IPS DF 6.9 (cell line): Measurements from ENCODE around the gene CPNE1.
A peak's percentile ranks its signal among the peaks of the same experiment; 100 is the strongest.
"Not testable (repeated sequence)": the region's sequence is repeated elsewhere in the genome, so short reads cannot be mapped to it uniquely, and the experiment has no call there.

Source experiments
- DNase-seq: peaks from one replicate; pipeline ENCODE4 v3.0.0-alpha.2; 2013; ENCODE audit warnings: low read depth, low spot score
- H3K27ac ChIP-seq: one replicate; pipeline ENCODE4 v1.5.1; 2013; ENCODE audit warnings: low read length, control low read depth
- H3K27me3 ChIP-seq: 2 replicates; pipeline ENCODE4 v1.6.1; 2013; ENCODE audit warnings: mild to moderate bottlenecking, low read length; ENCODE audit not compliant: control insufficient read depth, insufficient read depth
- H3K36me3 ChIP-seq: 2 replicates; pipeline ENCODE4 v1.6.1; 2013; ENCODE audit warnings: low read length; ENCODE audit not compliant: control insufficient read depth, insufficient read depth
- H3K4me1 ChIP-seq: 2 replicates; pipeline ENCODE4 v1.6.1; 2013; ENCODE audit warnings: low read length; ENCODE audit not compliant: control insufficient read depth, insufficient read depth
- H3K4me3 ChIP-seq: 2 replicates; pipeline ENCODE4 v1.5.1; 2013; ENCODE audit warnings: mild to moderate bottlenecking, low read length
- H3K9me3 ChIP-seq: 2 replicates; pipeline ENCODE4 v1.6.1; 2013; ENCODE audit warnings: low read length, inconsistent platforms; ENCODE audit not compliant: control insufficient read depth, insufficient read depth
- WGBS: extraction: QIAGEN DNeasy Blood & Tissue Kit; methylation state at CpG from one replicate; pipeline ENCODE4 v1.1.7; 2013; ENCODE audit warnings: mixed read lengths, missing lambda C conversion rate; ENCODE audit not compliant: insufficient read length, insufficient coverage; 5-methylcytosine and 5-hydroxymethylcytosine counted together

CPNE1 gene

DNA sequence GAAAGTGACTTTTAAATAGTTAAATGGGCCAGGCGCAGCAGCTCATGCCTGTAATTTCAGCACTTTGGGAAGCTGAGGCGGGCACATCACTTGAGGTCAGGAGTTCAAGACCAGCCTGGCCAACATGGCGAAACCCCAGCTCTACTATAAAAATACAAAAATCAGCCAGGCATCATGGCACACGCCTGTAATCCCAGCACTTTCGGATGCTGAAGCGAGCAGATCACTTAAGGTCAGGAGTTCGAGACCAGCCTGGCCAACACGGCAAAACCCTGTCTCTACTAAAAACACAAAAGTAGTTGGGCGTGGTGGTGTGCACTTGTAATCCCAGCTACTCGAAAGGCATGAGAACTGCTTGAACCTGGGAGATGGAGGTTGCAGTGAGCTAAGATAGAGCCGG is 41.2 kb upstream of the CPNE1 start:
- H3K27me3 ChIP-seq, H3K9me3 ChIP-seq, H3K4me1 ChIP-seq, H3K4me3 ChIP-seq, H3K27ac ChIP-seq, DNase-seq, H3K36me3 ChIP-seq: not testable (repeated sequence)
- no CpG with 5 or more reads among the region's 11 CpGs for WGBS

DNA sequence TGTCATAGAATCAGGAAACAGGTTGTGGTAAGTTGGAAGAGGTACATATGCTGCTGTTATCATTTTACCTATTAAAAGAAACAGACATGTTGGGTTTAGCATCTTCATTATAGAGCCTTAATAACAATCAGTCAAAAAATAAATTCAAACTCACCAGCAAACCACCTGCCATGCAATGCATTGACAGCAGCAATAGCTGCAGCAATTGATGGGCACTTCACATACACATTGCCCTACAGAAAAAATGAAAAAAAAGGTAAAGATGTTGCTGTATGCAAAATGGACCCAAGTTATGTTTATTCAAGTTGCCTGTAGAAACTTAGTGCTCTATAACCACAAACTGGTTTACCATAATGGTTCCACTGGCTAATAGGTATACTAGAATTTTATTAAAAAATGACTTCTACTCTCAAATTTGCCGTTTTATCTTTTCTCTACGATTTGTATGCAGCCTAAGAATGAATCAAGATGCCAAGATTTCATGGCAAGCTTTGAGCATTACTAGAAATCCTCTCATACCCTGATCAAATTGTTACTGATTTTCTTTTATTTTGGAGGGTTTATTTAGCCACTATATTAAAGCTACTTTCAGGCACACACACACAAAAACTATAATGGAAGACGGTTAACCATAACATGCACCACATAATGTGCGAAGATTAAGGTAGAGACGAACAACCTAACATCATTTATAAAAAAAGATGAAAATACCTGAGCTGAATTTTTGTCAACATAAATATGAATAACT is 40.0 kb upstream of the CPNE1 start:
- DNase-seq: no peak
- no CpG with 5 or more reads among the region's 5 CpGs for WGBS
- H3K9me3 ChIP-seq: no peaks in the 10 kb centered on the region
- no peak overlapping the region for H3K27ac ChIP-seq
- peaks cover 9% of the 10 kb centered on the region; the same call in 1 of the 2 replicates for H3K36me3 ChIP-seq
- H3K4me1 ChIP-seq: no peaks in the 10 kb centered on the region
- H3K4me3 ChIP-seq: no peak overlapping the region
- H3K27me3 ChIP-seq: no peaks in the 10 kb centered on the region

DNA sequence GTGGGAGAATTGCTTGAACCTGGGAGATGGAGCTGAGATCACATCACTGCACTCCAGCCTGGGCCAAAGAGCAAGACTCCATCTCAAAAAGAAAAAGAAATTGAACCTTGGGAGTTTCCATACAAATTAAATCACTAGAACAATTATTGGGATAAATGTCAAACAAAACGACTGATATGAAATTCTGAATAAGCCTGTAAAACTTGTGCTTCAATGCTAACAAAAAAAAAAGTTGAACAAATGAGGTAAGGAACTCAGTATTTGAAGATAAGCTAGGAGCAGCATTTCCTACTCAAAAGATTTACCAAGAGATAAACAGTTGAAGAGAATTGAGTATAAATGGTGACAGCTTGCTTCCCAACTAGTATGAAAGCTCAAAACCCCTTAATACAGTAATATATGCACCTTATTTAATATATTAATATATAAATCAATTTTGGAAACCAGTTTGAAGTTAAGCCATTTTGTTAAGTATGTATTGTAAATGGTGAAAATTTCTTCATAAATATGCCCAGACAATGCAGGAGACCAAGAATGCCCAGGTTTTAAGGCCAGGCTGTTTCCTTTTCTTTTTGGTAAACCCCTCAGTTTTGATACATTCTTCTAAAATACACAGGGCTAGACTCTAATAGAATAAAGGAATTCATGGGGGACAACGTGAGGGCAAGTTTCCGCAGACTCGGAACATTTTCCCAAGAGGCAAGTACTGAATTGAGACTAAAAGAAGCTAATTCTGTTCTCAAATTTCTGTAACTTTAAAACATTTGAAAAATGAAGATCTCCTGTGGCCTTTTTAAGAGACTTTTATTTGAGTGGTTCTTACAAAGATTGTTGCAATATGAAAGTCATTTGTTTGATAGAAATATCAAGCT is 38.4 kb upstream of the CPNE1 start:
- no peaks in the 10 kb centered on the region for H3K9me3 ChIP-seq
- WGBS: no CpG with 5 or more reads among the region's 4 CpGs
- H3K36me3 ChIP-seq: peaks cover 9% of the 10 kb centered on the region; the same call in 1 of the 2 replicates
- no peak overlapping the region for H3K27ac ChIP-seq
- H3K4me1 ChIP-seq: no peaks in the 10 kb centered on the region
- H3K27me3 ChIP-seq: no peaks in the 10 kb centered on the region
- no peak overlapping the region for H3K4me3 ChIP-seq
- no peak for DNase-seq

DNA sequence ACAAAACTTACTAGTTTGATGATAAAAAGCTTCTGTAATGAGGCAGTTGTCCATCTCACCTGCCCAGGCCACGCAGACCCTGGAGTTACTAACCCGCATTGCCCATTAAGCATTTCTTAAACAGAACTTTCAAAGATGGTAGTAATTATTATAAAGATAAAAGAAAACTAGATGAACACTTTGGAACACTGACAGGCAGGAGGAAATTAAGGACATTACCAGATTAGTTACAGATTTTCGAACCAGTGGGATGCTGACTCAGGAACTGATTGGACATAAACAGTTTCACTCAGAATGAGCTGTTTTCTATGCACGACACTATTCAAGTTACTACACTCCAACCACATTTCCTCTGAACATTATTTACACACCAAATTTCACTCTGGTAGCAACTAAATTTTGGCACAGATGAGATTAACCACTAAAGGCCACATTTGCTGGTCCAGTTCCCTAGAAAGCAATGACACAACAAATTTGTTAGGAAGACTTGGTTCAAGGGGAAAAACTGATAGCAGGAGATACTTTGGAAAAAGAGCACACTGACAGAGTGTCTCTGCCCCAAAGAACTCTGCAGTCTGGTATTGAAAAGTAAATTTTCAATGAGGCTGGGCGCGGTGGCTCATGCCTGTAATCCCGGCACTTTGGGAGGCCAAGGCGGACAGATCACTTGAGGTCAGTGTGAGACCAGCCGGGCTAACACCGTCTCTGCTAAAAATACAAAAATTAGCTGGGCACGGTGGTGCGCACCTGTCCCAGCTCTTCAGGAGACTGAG is 37.5 kb upstream of the CPNE1 start:
- H3K27me3 ChIP-seq: no peaks in the 10 kb centered on the region
- no peak overlapping the region for H3K27ac ChIP-seq
- no peak overlapping the region for H3K4me3 ChIP-seq
- peaks cover 9% of the 10 kb centered on the region; the same call in 1 of the 2 replicates for H3K36me3 ChIP-seq
- WGBS: no CpG with 5 or more reads among the region's 12 CpGs
- H3K4me1 ChIP-seq: 0 out of 2 replicates have a peak, but pooled peaks cover 1% of the 10 kb centered on the region
- no peak for DNase-seq
- H3K9me3 ChIP-seq: no peaks in the 10 kb centered on the region

DNA sequence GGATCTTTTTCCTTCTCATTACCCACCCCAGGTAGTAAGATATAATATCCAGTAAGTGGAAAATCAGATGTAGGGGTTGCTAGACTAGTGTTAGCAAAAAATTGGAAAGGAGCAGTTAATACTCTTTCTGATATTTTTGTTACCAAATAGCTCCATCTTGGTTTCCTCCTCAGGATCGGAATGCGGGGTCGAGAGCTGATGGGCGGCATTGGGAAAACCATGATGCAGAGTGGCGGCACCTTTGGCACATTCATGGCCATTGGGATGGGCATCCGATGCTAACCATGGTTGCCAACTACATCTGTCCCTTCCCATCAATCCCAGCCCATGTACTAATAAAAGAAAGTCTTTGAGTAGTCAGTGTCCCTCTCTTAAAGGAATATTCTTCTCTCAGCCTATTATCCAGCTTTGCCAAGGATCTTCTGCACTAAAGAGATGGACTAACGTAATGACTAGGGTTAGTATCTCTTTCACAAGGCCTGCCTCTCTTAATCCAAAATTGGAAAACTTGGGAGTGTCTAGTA is 36.0 kb upstream of the CPNE1 start:
- Histone ChIP-seq H3K9me3 (no peaks in the 10 kb centered on the region), H3K4me1 (0 out of 2 replicates have a peak, but pooled peaks cover 1% of the 10 kb centered on the region), H3K27ac (no peak overlapping the region), H3K36me3 (peaks cover 5% of the 10 kb centered on the region; the same call in 1 of the 2 replicates), H3K4me3 (no peak overlapping the region), H3K27me3 (no peaks in the 10 kb centered on the region)
- DNase-seq: no peak
- WGBS: no CpG with 5 or more reads among the region's 7 CpGs

DNA sequence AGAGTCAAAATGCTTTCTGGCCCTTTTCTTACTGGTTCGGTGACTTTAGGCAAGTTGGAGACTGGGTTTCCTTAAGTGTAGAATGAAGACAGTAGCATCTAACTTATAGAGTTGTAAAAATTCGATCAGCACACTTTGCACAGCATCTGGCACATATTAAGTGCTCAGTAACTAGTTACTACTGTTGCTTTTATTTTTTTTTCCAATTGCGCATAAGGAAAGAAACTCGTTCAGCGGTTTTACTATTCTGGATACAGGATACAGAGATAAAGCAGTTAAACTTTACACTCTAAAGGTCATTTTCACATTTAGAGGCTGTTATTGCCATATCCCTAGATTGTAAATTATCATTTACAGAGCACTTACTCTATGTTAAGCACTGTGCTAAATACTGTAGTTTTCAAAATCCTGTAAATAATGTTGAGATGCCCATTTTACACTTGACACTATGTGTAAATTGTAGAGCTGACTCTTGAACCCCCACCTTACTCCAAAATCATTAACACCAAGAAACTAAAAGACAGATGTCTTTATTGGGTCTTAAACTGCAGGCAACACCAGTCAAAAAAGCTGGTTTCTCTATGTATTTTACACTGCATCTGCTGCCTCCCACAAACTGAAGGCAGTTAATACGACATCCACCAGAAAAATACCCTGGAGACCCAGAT is 35.4 kb upstream of the CPNE1 start:
- DNase-seq: no peak
- H3K36me3 ChIP-seq: peaks cover 4% of the 10 kb centered on the region; the same call in 1 of the 2 replicates
- H3K4me1 ChIP-seq: 0 out of 2 replicates have a peak, but pooled peaks cover 1% of the 10 kb centered on the region
- no CpG with 5 or more reads among the region's 6 CpGs for WGBS
- H3K4me3 ChIP-seq: peak overlapping the region; percentile 74; the same call in 1 of the 2 replicates
- no peaks in the 10 kb centered on the region for H3K9me3 ChIP-seq
- no peaks in the 10 kb centered on the region for H3K27me3 ChIP-seq
- H3K27ac ChIP-seq: no peak overlapping the region

DNA sequence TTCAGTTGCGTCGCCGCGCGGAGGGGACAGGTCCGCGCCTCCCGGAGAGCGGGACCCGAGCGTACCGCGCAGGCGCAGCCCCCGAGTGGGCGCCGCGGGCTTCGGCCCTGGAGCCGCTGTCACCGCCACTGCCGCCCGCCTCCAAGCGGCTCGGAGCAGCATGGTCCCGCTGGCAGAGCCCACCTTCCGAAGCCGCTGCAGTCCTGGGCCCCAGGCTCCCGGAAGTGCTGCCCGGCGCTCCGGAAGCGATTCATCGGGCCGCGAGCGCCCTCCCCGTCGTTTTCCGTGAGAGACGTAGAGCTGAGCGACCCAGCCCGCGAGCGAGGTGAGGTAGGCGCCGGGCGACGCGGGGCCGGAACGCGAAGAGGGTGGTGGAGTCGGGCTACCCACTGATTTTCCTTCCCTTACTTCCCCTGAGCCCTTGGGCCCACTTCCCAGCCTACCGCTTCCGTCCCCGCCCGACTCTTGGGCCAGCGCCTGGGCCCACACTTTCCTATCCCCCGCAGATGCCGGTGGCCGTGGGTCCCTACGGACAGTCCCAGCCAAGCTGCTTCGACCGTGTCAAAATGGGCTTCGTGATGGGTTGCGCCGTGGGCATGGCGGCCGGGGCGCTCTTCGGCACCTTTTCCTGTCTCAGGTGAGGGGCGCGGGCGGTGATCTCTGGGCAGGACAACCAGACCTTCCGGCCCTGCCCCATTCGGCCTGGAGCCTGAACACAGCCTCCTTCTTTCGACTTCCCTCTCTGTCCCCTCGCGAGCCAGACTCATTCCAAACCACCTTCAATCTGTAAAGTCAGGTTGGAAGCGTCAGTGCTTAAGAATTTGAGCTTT is 34.6 kb upstream of the CPNE1 start, which contains the start of the genes NFS1 and ROMO1:
TSS of gene NFS1 (minus strand) at position 226 of the 830 bp plus-strand sequence. CDS start at position 162, 64 bp downstream.
TSS of gene ROMO1 (plus strand) at position 279 of the 830 bp plus-strand sequence. CDS start at position 507, 228 bp downstream.
- Histone ChIP-seq H3K27me3 (no peaks in the 10 kb centered on the region), H3K4me3 (peak within 1 kb of the TSS; percentile 74), H3K9me3 (no peaks in the 10 kb centered on the region), H3K36me3 (peaks cover under 1% of the 10 kb centered on the region; the same call in 1 of the 2 replicates), H3K27ac (no peak within 1 kb of the TSS), H3K4me1 (0 out of 2 replicates have a peak, but pooled peaks cover 1% of the 10 kb centered on the region)
- DNase-seq: peak; percentile 61
- WGBS: no CpG with 5 or more reads among the region's 81 CpGs

DNA sequence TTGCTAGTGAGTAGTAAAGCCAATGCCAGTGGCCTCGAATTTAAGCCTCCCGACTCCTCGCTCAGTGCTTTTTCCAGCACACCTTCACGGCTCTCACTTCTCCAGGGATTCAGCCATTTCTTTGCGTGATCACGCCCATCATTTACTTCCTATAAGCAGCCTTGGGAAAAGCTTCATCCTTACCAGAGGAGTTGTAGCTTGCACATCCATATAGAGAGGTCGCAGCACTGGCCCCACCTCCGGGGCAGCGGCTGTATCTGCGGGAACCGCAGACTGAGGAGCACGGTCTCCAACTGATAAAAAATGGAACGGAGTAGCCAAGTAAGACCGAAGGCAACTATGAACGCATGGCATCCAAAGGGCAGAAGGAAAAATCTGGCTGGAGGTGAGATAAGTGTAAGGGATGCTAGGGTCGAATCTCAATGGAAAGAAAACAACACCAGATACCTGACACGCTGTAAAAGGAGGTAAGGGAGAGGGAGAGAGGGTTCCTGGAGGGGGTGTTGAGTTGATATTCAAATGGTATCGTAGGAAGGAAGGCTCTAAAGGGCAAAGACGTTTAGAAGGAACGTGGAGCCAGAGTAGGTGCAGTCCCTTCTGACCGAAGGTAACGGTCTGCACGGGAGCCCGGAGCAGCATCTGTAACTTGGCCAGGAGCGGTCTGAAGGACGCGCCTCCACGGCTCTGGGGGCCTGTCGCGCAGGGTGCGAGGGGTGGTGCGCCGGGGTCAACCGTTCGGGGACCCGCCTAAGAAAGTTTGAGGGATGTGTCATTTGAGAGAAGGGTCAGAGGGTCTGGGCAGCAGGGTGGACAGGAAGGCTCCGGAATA is 33.8 kb upstream of the CPNE1 start:
- H3K36me3 ChIP-seq: no peaks in the 10 kb centered on the region; the same call in 1 of the 2 replicates
- no peak overlapping the region for H3K27ac ChIP-seq
- peak overlapping the region; percentile 74 for H3K4me3 ChIP-seq
- no peaks in the 10 kb centered on the region for H3K9me3 ChIP-seq
- no peak for DNase-seq
- WGBS: no CpG with 5 or more reads among the region's 37 CpGs
- 0 out of 2 replicates have a peak, but pooled peaks cover 1% of the 10 kb centered on the region for H3K4me1 ChIP-seq
- H3K27me3 ChIP-seq: no peaks in the 10 kb centered on the region
